Neural crest cell (in vitro differentiated cells): ENCODE results near the gene CGB8. TPM values are rescaled to one million over a fixed set of nuclear protein-coding genes. Genes with fewer than 3 reads are reported as not detected.
A peak's percentile ranks its signal among the peaks of the same experiment; 100 is the strongest.

Source experiments
- DNase-seq: peaks from one replicate; pipeline ENCODE4 v3.0.0; 2021; ENCODE audit warnings: low read depth, mixed read lengths, low spot score
- H3K27ac Mint-ChIP-seq: one replicate; pipeline ENCODE4 v1.8.0; 2021; ENCODE audit warnings: mild to moderate bottlenecking, mixed read lengths; ENCODE audit not compliant: unreplicated experiment
- H3K27me3 Mint-ChIP-seq: 2 replicates; pipeline ENCODE4 v1.8.0; 2021; ENCODE audit warnings: low read depth, mild to moderate bottlenecking, mixed read lengths
- H3K36me3 Mint-ChIP-seq: 2 replicates; pipeline ENCODE4 v1.8.0; 2021; ENCODE audit warnings: low read depth, mild to moderate bottlenecking, mixed read lengths
- H3K4me1 Mint-ChIP-seq: 2 replicates; pipeline ENCODE4 v1.8.0; 2021; ENCODE audit warnings: mixed read lengths
- H3K4me3 Mint-ChIP-seq: one replicate; pipeline ENCODE4 v1.8.0; 2021; ENCODE audit warnings: mild to moderate bottlenecking, mixed read lengths
- H3K9me3 Mint-ChIP-seq: 2 replicates; pipeline ENCODE4 v1.8.0; 2021; ENCODE audit warnings: mixed read lengths
- total RNA-seq: library from RNA; stranded (reverse); gene quantifications from 2 replicates; pipeline ENCODE4 v1.2.1, GENCODE V29; 2021
- TF ChIP-seq, protein P1 (sequence below): fragments of 200-600 bp; sonication (generic); conservative IDR thresholded peaks from 2 replicates; pipeline ENCODE4 v1.5.0; 2021; ENCODE audit warnings: antibody characterized with exemption, mild to moderate bottlenecking

The CGB8 gene
- total RNA-seq, 1 donor from 2014 or later, result not detected

DNA sequence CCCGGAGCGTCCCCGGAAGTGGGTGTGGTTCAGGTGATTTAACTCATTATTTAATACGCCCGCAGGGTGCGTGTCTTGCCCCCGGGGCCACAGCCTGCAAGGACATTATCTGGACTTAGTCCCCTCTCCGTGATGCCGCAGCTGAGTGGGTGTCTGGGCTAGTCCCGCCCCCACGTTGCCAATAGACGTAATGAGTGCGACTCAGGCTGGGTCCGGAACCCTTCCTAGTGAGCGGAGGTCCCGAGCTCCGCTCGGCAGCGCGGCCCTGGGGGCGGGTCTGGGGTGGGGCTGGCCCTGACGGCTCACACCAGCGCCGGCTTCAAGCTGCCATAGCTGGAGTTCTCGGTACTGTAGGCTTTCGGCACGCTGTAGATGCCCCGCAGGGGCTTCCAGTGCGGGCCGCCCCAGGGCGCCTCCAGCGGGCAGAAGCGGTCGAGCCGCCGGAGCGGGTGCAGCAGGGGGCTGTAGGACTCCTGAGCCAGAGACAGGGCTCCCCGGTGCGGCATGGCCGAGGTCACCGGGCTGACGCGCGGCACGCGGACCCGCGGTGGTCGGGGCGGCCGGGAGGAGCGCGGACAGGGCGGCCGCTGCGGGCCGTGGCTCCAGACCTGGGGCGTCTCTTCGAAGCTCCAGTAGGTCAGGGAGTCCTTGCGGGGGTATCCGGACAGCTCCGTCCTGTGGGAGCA lies 31.1 kb downstream of the CGB8 start:
- H3K27ac Mint-ChIP-seq, result no peak overlapping the region
- DNase-seq, result peak; percentile 49
- TF ChIP-seq, protein P1, sequence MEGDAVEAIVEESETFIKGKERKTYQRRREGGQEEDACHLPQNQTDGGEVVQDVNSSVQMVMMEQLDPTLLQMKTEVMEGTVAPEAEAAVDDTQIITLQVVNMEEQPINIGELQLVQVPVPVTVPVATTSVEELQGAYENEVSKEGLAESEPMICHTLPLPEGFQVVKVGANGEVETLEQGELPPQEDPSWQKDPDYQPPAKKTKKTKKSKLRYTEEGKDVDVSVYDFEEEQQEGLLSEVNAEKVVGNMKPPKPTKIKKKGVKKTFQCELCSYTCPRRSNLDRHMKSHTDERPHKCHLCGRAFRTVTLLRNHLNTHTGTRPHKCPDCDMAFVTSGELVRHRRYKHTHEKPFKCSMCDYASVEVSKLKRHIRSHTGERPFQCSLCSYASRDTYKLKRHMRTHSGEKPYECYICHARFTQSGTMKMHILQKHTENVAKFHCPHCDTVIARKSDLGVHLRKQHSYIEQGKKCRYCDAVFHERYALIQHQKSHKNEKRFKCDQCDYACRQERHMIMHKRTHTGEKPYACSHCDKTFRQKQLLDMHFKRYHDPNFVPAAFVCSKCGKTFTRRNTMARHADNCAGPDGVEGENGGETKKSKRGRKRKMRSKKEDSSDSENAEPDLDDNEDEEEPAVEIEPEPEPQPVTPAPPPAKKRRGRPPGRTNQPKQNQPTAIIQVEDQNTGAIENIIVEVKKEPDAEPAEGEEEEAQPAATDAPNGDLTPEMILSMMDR, result peak; percentile 62
- peaks cover 11% of the 10 kb centered on the region for H3K4me1 Mint-ChIP-seq
- peaks cover 7% of the 10 kb centered on the region for H3K36me3 Mint-ChIP-seq
- H3K4me3 Mint-ChIP-seq, result no peak overlapping the region
- H3K9me3 Mint-ChIP-seq, result no peaks in the 10 kb centered on the region
- H3K27me3 Mint-ChIP-seq, result peaks cover 60% of the 10 kb centered on the region

DNA sequence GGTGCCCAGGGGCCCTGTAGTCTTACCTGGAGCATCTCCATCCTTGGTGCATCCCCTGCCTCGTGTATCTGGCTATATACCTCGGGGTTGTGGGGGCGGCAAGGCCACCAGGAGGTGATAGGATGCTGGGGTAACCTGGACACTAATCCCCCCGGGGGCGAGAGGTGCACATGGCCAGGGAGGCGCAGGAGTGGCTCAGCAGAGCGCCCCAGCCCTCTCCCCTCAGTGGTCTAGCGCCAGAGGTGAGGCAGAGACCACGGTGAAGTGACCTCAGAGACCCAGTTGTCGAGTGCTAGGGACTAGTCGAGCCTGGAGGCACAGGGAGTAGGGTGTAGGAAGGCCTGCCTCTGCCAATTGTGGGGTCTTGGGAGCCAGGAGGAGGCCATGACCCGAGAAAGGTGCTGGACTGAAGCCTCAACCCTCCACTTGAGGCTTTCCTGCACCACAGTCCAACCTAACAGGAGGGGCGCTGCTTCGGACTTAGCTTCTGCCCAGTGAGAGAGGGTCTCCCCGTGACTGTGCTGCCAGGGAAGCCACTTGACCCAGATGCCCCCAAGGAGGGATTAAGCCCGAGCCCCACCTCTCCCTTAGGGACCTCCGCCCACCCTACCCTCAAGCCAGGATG lies 31.8 kb downstream of the CGB8 start, which contains the start of gene LHB:
Gene LHB, minus strand, starts transcription at position 51 of the 625 bp plus-strand sequence. Its CDS starts 10 bp downstream, at position 41.
- H3K4me3 Mint-ChIP-seq, result no peak within 1 kb of the TSS

DNA sequence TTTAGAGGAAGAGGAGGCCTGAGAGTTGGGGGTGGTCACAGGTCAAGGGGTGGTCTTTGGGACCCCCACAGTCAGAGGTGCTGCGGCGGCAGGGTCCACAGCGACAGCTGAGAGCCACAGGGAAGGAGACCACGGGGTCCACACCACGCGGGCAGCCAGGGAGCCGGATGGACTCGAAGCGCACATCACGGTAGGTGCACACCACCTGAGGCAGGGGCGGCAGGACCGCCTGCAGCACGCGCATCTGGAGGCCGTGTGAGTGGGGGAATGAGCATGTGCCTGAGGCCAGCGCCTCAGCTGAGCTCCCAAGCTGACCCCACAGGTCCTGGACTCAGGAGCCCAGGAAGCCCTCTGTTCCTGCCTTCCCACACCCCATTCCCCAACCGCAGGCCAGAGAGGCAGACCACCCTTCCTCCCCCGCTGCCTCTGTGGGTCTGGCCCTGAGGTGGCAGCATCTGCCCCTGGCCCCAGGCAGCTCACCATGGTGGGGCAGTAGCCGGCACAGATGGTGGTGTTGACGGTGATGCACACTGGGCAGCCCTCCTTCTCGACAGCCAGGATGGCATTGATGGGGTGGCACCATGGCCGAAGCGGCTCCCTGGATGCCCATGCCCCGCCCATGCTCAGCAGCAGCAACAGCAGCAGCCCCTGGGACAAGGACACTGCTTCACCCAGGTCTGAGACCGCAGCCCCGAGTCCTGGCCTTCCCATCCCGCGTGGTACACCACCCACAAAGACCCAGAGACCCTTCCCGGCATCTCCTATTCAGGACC lies 32.7 kb downstream of the CGB8 start:
- Mint-ChIP-seq H3K27ac (no peak overlapping the region), H3K36me3 (peaks cover 7% of the 10 kb centered on the region), H3K4me1 (peaks cover 9% of the 10 kb centered on the region), H3K9me3 (no peaks in the 10 kb centered on the region), H3K27me3 (peaks cover 47% of the 10 kb centered on the region), H3K4me3 (no peak overlapping the region)
- TF ChIP-seq, protein P1, result no peak
- no peak for DNase-seq

More for the DNA sequence above, 31.8 kb downstream of the CGB8 start, which contains the start of gene LHB:
- Mint-ChIP-seq H3K27ac (no peak within 1 kb of the TSS), H3K9me3 (no peaks in the 10 kb centered on the region), H3K4me1 (peaks cover 11% of the 10 kb centered on the region), H3K36me3 (peaks cover 7% of the 10 kb centered on the region), H3K27me3 (peaks cover 55% of the 10 kb centered on the region)
- TF ChIP-seq, protein P1, result no peak
- no peak for DNase-seq

DNA sequence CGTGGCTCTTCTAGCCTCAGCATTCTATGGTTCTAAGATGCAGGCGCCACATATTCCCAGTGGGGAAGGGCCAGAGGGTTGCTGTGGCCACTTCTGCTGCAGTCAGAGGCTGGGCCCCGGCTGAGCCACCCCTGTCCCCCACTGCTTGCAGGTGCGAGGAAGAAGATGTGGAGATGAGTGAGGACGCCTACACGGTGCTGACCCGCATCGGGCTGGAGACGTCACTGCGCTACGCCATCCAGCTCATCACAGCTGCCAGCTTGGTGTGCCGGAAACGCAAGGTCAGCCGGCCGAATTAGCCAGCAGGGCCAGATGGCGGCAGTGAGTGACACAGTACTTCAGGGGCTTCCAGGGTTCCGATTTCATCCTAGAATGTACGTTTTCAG lies 34.0 kb downstream of the CGB8 start:
- DNase-seq, result no peak
- Mint-ChIP-seq H3K4me1 (peaks cover 4% of the 10 kb centered on the region), H3K27ac (no peak overlapping the region), H3K4me3 (no peak overlapping the region), H3K27me3 (peaks cover 33% of the 10 kb centered on the region), H3K36me3 (peaks cover 10% of the 10 kb centered on the region), H3K9me3 (no peaks in the 10 kb centered on the region)
- TF ChIP-seq, protein P1, result no peak

DNA sequence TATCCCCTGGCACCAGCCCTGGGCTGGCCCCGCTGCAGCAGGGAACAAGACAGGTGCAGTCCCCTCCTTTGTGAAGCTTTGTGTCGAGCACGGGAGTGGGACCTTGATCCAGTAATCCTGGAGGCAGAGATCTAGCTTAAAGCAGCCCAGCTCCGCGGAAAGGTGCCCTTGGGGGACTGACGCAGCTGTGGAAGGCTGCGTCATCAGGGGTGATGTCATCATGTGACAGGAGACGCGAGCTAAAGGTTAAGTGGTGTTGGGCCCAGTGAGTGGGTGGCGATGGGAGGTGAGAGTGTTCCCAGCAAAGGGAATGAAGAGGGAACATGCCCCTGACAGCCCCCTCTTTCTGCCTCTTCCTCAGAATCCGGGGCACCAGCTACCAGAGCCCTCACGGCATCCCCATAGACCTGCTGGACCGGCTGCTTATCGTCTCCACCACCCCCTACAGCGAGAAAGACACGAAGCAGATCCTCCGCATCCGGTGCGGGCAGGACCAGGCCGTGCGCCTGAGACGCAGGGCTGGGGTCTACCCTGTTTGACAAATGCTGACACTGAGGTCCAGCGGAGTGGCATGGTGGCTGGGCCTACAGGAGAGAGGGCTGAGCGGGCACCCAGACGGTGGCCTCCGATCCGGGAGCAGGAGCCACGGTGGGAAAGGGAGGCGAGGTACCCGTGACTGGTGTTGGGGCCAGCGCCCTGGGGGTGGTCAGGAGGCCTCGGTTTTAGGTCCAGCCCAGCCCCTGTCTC lies 34.6 kb downstream of the CGB8 start:
- DNase-seq, result no peak
- TF ChIP-seq, protein P1, result no peak
- peaks cover 4% of the 10 kb centered on the region for H3K4me1 Mint-ChIP-seq
- H3K27ac Mint-ChIP-seq, result peak overlapping the region; percentile 20
- peaks cover 27% of the 10 kb centered on the region for H3K27me3 Mint-ChIP-seq
- peaks cover 10% of the 10 kb centered on the region for H3K36me3 Mint-ChIP-seq
- H3K9me3 Mint-ChIP-seq, result no peaks in the 10 kb centered on the region
- H3K4me3 Mint-ChIP-seq, result no peak overlapping the region
